Tibial nerve (tissue), 4 donors: ENCODE data around the gene NEURL4. TPM values are rescaled to one million over a fixed set of nuclear protein-coding genes. Genes with fewer than 3 reads are reported as not detected.
"Not testable (repeated sequence)": the region's sequence is repeated elsewhere in the genome, so short reads cannot be mapped to it uniquely, and the experiment has no call there.

Source experiments
- DNase-seq, 2 donors: peaks; one replicate each; pipeline ENCODE4 v3.0.0-alpha.2; 2019; ENCODE audit warnings: low spot score in 2 of 2
- H3K27ac ChIP-seq, 4 donors: fragments of 200-600 bp; sonication (generic) in 3 of 4; one replicate each; pipeline ENCODE4 v1.5.1; 2017 to 2019; ENCODE audit warnings: mild to moderate bottlenecking in 1 of 4
- H3K27me3 ChIP-seq, 2 donors: fragments of 200-600 bp; sonication (generic) in 1 of 2; one replicate each; pipeline versions ENCODE4 v1.5.1 to v1.6.0; 2017 to 2019
- H3K36me3 ChIP-seq, 3 donors: fragments of 200-600 bp; sonication (generic); one replicate each; pipeline ENCODE4 v1.5.1; 2018 to 2019
- H3K4me1 ChIP-seq, 4 donors: fragments of 200-600 bp; sonication (generic) in 3 of 4; one replicate each; pipeline ENCODE4 v1.5.1; 2017 to 2019
- H3K4me3 ChIP-seq, 4 donors: fragments of 200-600 bp; sonication (generic) in 3 of 4; one replicate each; pipeline ENCODE4 v1.5.1; 2017 to 2019; ENCODE audit warnings: mild to moderate bottlenecking in 1 of 4, moderate library complexity in 1 of 4
- H3K9me3 ChIP-seq, 4 donors: fragments of 200-600 bp; sonication (generic) in 3 of 4; one replicate each; pipeline ENCODE4 v1.5.1; 2017 to 2019
- CTCF ChIP-seq, 5 experiments: fragments of 200-600 bp in 3 of 5; fragments of 450-650 bp in 2 of 5; sonication (generic) in 3 of 5; IDR thresholded peaks; one replicate each; pipeline ENCODE4 v1.5.1; 2016 to 2019; ENCODE audit warnings: antibody characterized with exemption in 5 of 5, mild to moderate bottlenecking in 3 of 5, moderate library complexity in 2 of 5
- EP300 ChIP-seq, 2 donors: sonication (generic); formaldehyde crosslinking; IDR thresholded peaks; one replicate each; pipeline ENCODE4 v1.6.1; 2017; ENCODE audit warnings: antibody characterized with exemption in 2 of 2, mild to moderate bottlenecking in 1 of 2
- POLR2A ChIP-seq, 2 donors: fragments of 450-650 bp; IDR thresholded peaks; one replicate each; pipeline ENCODE4 v1.6.1; 2017; ENCODE audit warnings: antibody characterized with exemption in 2 of 2, mild to moderate bottlenecking in 2 of 2, moderate library complexity in 2 of 2
- WGBS, 2 donors: methylation state at CpG; one replicate each; pipeline ENCODE4 v1.1.5; 2018; 5-methylcytosine and 5-hydroxymethylcytosine counted together
- total RNA-seq, 4 donors: library from RNA; depleted of rRNA; stranded (reverse); fragments of >200 nt; gene quantifications; one replicate each; pipeline ENCODE4 v1.1.0, GENCODE V29; 2016

Gene NEURL4
- total RNA-seq, 4 donors from 2014 or later = 16.2 to 40.2 (median 27.5) TPM

- no peaks in the 10 kb centered on the region for H3K4me1 ChIP-seq
- DNase-seq = no peak
- no peaks in the 10 kb centered on the region for H3K27me3 ChIP-seq
- H3K4me3 ChIP-seq = no peak overlapping the region
- H3K36me3 ChIP-seq = no peaks in the 10 kb centered on the region
- no peak for TF ChIP-seq POLR2A (IDR thresholded peaks at IDR 0.05)
- TF ChIP-seq EP300 (IDR thresholded peaks at IDR 0.05) = no peak
- H3K9me3 ChIP-seq = no peaks in the 10 kb centered on the region
- no peak overlapping the region for H3K27ac ChIP-seq
- 70 to 83% methylated on average over 8 of the region's 8 CpGs for WGBS, 2 donors
These were observed 37.9 kb upstream of the NEURL4 start for GRCh38 chr17:7367083-7367482.

DNA sequence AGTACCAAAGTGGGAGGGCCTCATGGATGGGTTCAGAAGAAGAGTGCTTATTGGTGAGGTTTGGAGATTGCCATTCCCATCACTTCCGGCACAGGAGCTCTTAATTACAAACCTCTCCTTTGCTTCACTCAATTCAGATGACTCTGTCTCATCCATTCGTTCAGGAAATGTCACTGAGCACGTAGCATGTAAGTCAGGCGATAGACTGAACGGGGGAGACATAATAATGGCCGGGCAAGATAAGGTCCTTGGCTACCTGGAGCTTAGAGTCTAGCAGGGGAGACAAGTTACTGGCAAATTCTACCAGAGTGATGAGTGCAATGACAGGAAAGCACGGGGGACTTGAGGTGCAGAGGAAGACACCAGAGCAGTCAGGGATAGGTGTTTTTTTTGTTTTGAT, 36.8 kb upstream of the NEURL4 start:
- 92 to 93% methylated on average over 6 to 7 of the region's 7 CpGs for WGBS, 2 donors
- H3K4me3 ChIP-seq, H3K27ac ChIP-seq, H3K36me3 ChIP-seq, H3K4me1 ChIP-seq, DNase-seq, H3K27me3 ChIP-seq, H3K9me3 ChIP-seq: not testable (repeated sequence)

- H3K4me1 ChIP-seq = no peaks in the 10 kb centered on the region
- no peaks in the 10 kb centered on the region for H3K27me3 ChIP-seq
- no peak for TF ChIP-seq EP300 (IDR thresholded peaks at IDR 0.05)
- TF ChIP-seq CTCF (IDR thresholded peaks at IDR 0.05) = no peak
- TF ChIP-seq POLR2A (IDR thresholded peaks at IDR 0.05) = no peak
- no peaks in the 10 kb centered on the region for H3K9me3 ChIP-seq
- 86 to 90% methylated on average over 6 of the region's 6 CpGs for whole genome bisulfite sequencing, 2 donors
- H3K4me3 ChIP-seq = no peak overlapping the region
- no peak overlapping the region for H3K27ac ChIP-seq
- no peak for DNase-seq
- H3K36me3 ChIP-seq = no peaks in the 10 kb centered on the region
These were observed 34.2 kb upstream of the NEURL4 start for GRCh38 chr17:7363311-7363710.

DNA sequence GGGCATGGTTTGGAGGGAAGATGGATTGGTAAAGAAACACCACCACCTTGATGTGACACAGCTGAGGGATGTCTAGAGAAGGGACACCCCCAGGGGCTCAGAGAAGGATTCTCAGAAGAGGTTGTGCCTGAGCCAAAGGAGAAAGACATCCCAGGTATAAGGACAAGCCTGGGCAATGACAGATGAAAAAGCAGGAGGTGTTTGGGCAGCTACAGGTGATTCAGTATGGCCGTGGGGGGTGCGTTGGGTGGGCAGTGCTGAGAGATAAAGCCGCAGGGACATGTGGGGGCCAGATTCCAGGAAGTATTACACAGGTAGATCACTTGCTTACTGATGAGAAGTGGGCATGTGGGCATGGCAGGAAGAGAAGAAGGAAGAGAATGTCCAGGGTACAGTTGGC, 32.8 kb upstream of the NEURL4 start:
- DNase-seq = no peak
- WGBS, 2 donors = 54 to 76% methylated on average over 3 of the region's 3 CpGs
- no peak for TF ChIP-seq POLR2A (IDR thresholded peaks at IDR 0.05)
- no peak for TF ChIP-seq EP300 (IDR thresholded peaks at IDR 0.05)
- no peak for TF ChIP-seq CTCF (IDR thresholded peaks at IDR 0.05)

DNA sequence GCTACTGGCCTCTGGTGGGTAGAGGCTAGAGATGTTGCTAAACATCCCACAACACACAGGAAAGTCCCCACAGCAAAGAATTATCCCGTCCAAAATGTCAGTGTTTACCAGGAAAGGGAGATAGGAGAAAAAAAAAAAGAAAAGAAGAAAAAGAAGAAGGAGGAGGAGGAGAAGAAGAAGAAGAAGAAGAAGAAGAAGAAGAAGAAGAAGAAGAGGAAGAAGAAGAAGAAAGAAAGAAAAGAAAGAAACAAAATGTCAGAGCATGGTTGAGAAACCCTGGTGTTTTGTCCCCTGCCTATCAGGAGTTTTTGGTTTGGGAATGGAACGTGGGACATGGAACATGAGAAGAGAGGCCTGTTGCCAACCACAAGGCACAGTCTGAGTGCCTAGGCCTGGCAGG, 28.2 kb upstream of the NEURL4 start:
- no peaks in the 10 kb centered on the region for H3K36me3 ChIP-seq
- no peaks in the 10 kb centered on the region for H3K27me3 ChIP-seq
- no peaks in the 10 kb centered on the region for H3K9me3 ChIP-seq
- no peak overlapping the region for H3K4me3 ChIP-seq
- peaks cover 0 to 54% (median 29%) of the 10 kb centered on the region in 4 donors for H3K4me1 ChIP-seq
- H3K27ac ChIP-seq = peak overlapping the region; percentile 91 to 100 (median 96)
- no peak for DNase-seq
- WGBS, 2 donors = 40 to 54% methylated on average over 2 of the region's 2 CpGs
- no peak for TF ChIP-seq EP300 (IDR thresholded peaks at IDR 0.05)
- TF ChIP-seq CTCF (IDR thresholded peaks at IDR 0.05) = no peak
- no peak for TF ChIP-seq POLR2A (IDR thresholded peaks at IDR 0.05)

More for the DNA sequence above, 32.8 kb upstream of the NEURL4 start:
- Histone ChIP-seq H3K27ac (no peak overlapping the region), H3K4me1 (peaks cover 0 to 9% (median 3%) of the 10 kb centered on the region in 4 donors), H3K36me3 (no peaks in the 10 kb centered on the region), H3K9me3 (no peaks in the 10 kb centered on the region), H3K4me3 (no peak overlapping the region), H3K27me3 (no peaks in the 10 kb centered on the region)

GRCh38 chr17:7356756-7357155, 27.6 kb upstream of the NEURL4 start:
- Histone ChIP-seq H3K4me3 (peak overlapping the region in 3 of 4 donors; percentile 10 to 71 (median 26)), H3K4me1 (peaks cover 0 to 56% (median 29%) of the 10 kb centered on the region in 4 donors), H3K27me3 (no peaks in the 10 kb centered on the region), H3K9me3 (no peaks in the 10 kb centered on the region), H3K27ac (peak overlapping the region; percentile 91 to 100 (median 96)), H3K36me3 (no peaks in the 10 kb centered on the region)
- peak; percentile 28 to 83 for TF ChIP-seq EP300 (IDR thresholded peaks at IDR 0.05)
- no peak for TF ChIP-seq CTCF (IDR thresholded peaks at IDR 0.05)
- TF ChIP-seq POLR2A (IDR thresholded peaks at IDR 0.05) = peak in 1 of 2 donors; percentile 38
- no peak for DNase-seq
- 29 to 34% methylated on average over 8 of the region's 8 CpGs for WGBS, 2 donors
